Measurements from ENCODE around the gene ST3GAL6. TPM values are rescaled to one million over a fixed set of nuclear protein-coding genes. Genes with fewer than 3 reads are reported as not detected.

The ST3GAL6 gene
- total RNA-seq, 1 donor from 2014 or later, result 6.5 TPM

- H3K36me3 Mint-ChIP-seq (ENCODE audit: low read depth, unreplicated experiment), result no peaks in the 10 kb centered on the region
- no peak overlapping the region for H3K4me3 Mint-ChIP-seq (ENCODE audit: unreplicated experiment)
- H3K4me1 Mint-ChIP-seq (ENCODE audit: unreplicated experiment), result peaks cover 15% of the 10 kb centered on the region
- no peak for TF ChIP-seq CTCF (IDR thresholded peaks at IDR 0.05; ENCODE audit: unreplicated experiment)
- H3K27ac Mint-ChIP-seq (ENCODE audit: unreplicated experiment), result no peak overlapping the region
- H3K27me3 Mint-ChIP-seq (ENCODE audit: unreplicated experiment), result peaks cover 4% of the 10 kb centered on the region
- DNase-seq (ENCODE audit: low spot score), result no peak
- H3K9me3 Mint-ChIP-seq (ENCODE audit: unreplicated experiment), result no peaks in the 10 kb centered on the region
Observed at GRCh38 chr3:98780343-98780742, 17.2 kb downstream of the ST3GAL6 start.

- H3K36me3 Mint-ChIP-seq (ENCODE audit: low read depth, unreplicated experiment), result no peaks in the 10 kb centered on the region
- H3K27ac Mint-ChIP-seq (ENCODE audit: unreplicated experiment), result no peak overlapping the region
- peaks cover 15% of the 10 kb centered on the region for H3K4me1 Mint-ChIP-seq (ENCODE audit: unreplicated experiment)
Observed at GRCh38 chr3:98782824-98783500, 19.8 kb downstream of the ST3GAL6 start.

DNA sequence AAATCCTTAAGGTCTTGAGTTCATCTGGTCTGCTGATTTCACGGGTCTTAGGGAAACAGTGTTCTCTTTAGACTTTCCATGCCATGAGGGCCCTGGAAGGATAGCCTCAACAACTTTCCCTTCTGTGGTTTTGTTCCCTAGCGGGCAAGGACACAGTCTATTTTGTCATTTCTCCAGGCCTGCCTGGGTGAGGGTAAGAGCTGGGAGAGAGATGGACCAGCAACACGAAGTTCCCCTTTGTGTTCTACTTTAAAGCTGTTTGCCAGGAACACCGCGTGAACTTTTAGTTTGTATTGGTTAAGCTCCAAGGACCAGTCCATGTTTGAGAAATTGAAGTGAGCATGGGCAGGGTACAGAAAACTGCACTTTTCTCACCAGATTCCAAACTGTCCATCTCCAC is 20.9 kb downstream of the ST3GAL6 start:
- H3K27me3 Mint-ChIP-seq (ENCODE audit: unreplicated experiment), result peaks cover 4% of the 10 kb centered on the region
- H3K9me3 Mint-ChIP-seq (ENCODE audit: unreplicated experiment), result no peaks in the 10 kb centered on the region
- no peak overlapping the region for H3K27ac Mint-ChIP-seq (ENCODE audit: unreplicated experiment)
- TF ChIP-seq CTCF (IDR thresholded peaks at IDR 0.05; ENCODE audit: unreplicated experiment), result no peak
- DNase-seq (ENCODE audit: low spot score), result no peak
- H3K4me1 Mint-ChIP-seq (ENCODE audit: unreplicated experiment), result peaks cover 19% of the 10 kb centered on the region
- H3K36me3 Mint-ChIP-seq (ENCODE audit: low read depth, unreplicated experiment), result no peaks in the 10 kb centered on the region
- H3K4me3 Mint-ChIP-seq (ENCODE audit: unreplicated experiment), result no peak overlapping the region

More at GRCh38 chr3:98782824-98783500, 19.8 kb downstream of the ST3GAL6 start:
- H3K27me3 Mint-ChIP-seq (ENCODE audit: unreplicated experiment), result peaks cover 4% of the 10 kb centered on the region
- no peaks in the 10 kb centered on the region for H3K9me3 Mint-ChIP-seq (ENCODE audit: unreplicated experiment)
- no peak for DNase-seq (ENCODE audit: low spot score)
- TF ChIP-seq CTCF (IDR thresholded peaks at IDR 0.05; ENCODE audit: unreplicated experiment), result no peak
- no peak overlapping the region for H3K4me3 Mint-ChIP-seq (ENCODE audit: unreplicated experiment)

DNA sequence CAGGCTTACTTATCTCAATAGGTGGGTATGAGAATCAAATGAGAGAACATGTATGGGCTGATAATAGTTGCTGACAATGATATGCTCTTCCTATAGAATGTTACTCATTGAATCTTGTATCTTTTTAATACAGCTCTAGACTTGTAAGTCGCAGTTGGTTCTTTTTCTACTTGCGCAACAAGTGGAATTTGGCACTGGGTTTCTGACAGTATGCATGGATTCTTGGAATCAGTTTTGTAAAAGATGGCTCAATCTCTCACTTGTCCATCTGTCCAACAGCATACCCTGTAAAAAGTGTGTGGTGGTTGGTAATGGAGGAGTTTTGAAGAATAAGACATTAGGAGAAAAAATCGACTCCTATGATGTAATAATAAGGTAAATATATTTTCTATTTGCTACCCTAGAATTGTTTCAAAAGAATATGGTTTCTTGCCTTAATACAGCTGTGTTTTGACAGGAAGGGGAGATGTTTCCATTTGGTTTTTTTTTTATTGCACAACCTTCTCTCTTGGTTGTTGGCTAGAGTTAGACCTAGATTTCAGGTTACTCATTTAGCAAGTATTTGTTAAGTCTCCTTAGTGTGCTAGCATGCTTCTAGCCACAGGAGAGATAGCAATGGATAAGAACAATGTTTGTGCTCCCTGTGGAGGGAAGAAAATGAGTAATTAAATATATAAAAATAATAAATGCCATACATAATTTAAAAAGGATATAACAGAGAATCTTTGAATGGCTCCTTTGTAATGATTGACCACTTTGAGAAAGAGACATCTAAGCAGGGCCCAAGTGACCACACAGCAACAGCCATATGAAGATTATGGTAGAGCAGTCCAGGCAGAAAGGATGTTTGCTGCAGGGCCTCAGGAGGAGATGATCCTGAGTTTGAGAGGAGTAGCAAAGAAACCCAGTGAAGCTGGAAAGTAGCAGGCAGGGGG is 21.8 kb downstream of the ST3GAL6 start:
- no peak for TF ChIP-seq CTCF (IDR thresholded peaks at IDR 0.05; ENCODE audit: unreplicated experiment)
- no peak for DNase-seq (ENCODE audit: low spot score)
- peaks cover 19% of the 10 kb centered on the region for H3K4me1 Mint-ChIP-seq (ENCODE audit: unreplicated experiment)
- no peaks in the 10 kb centered on the region for H3K9me3 Mint-ChIP-seq (ENCODE audit: unreplicated experiment)
- no peak overlapping the region for H3K27ac Mint-ChIP-seq (ENCODE audit: unreplicated experiment)
- H3K36me3 Mint-ChIP-seq (ENCODE audit: low read depth, unreplicated experiment), result no peaks in the 10 kb centered on the region
- no peak overlapping the region for H3K4me3 Mint-ChIP-seq (ENCODE audit: unreplicated experiment)
- peaks cover 4% of the 10 kb centered on the region for H3K27me3 Mint-ChIP-seq (ENCODE audit: unreplicated experiment)

Measured in endothelial cell (in vitro differentiated cells).